Activated CD4-positive, alpha-beta T cell treated with anti-CD3 and anti-CD28 coated beads, Interleukin-2, amount 50 U/mL, for 4 hours (primary cell): ENCODE data around the gene KIF16B.
"Not testable (repeated sequence)": the region's sequence is repeated elsewhere in the genome, so short reads cannot be mapped to it uniquely, and the experiment has no call there.

ENCODE experiments used
- DNase-seq, 2 experiments: peaks; one replicate each; pipeline ENCODE4 v3.0.0-alpha.2; 2020

Gene KIF16B

DNA sequence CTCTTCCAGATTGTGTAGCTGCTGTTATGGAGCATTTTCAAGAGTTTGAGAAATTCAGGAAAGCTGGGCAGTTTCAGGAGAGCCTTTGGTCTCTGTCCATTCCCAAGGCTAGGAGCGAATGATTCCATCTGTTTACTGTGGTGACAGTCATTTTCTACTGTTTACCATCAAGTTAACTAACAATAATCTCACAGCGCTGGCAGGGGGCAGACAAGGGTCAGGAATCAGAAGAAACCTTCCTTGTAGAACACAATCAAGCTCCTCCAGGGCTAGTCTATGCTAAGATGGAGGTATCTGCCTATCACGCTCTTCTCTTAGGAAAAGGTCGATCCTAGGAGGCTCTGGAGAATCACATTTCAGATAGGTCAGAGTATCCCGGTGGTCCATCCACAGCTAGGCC is 293.9 kb downstream of the KIF16B start:
- DNase-seq: no peak

DNA sequence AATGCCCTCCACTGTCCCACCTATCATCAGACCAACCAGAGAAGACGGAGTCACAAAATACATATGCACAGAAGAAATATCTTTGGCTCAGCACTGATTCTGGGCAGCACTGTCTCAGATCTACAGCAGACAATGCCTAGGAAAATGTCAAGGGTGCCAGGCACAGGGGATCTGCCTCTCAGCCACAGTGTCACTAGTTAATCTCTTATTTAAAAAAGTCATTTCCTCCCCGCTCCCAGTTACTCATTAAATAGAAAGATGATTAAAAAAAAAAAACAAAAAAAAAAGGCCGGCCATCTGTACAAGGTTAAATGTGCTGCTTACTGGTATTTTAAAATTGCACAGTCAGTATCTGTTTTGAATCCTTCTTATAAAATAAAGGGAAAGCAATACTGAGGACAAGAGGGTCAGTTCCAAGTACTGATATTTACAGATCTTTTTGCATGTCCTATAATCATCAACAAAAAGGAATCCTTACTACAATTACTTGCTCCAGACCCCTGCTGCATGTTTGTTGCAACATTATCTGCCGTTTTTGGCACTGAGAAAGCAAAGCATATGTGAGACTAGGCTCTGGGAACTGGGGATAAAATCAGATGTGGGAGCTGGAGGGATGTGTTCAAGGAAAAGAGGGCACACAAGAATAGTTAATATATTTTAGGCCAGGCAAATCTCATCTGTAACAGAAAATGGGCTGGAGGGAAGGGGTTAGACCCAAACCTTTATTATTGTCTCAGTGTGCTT is 299.3 kb downstream of the KIF16B start:
- DNase-seq: no peak

DNA sequence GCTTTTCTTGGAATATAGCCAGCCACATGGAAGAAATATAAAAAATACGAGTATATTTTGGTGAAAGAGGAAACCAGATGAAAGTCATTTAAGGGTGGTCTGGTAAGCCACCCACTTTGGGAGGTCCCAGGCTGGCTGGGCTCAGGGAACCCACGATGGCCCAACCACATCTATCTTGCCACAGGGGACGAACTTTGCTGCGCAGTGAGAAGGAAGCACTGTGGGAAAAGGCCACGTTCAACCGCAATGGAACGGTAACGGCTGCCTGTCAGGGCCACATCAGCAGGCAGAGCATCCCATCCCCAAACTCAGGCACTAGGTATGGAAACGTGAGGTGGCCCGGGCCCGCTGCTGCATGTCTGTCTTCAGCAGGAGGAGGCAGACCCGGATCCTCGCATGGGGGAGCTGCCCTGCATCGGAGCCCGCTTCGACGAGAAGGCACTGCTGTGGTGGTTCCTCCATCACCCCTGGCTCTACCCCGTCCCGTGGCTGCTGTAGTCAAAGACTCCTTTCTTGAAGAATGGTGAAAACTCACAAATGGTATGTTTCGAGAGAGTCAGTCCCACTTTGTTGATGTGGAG is 300.4 kb downstream of the KIF16B start:
- DNase-seq: no peak

DNA sequence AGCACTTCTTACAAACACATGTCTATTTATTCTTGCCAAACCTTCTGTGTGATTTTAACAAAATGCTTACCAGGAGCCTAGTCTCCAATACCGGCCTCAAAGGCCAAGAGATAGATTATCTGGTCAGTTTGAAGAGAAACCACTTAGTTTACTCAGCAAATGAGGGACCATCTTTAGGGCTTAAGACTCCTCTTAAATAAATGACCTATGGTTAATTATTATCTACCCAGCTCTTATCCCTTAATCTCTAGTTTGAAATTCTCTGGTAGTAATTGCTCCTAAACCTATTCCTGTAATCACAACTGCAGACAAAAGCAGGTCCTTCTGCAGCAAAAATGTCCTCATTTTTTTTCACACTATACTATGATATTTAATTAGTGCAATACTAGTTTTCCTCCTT is 301.8 kb downstream of the KIF16B start:
- no peak for DNase-seq

DNA sequence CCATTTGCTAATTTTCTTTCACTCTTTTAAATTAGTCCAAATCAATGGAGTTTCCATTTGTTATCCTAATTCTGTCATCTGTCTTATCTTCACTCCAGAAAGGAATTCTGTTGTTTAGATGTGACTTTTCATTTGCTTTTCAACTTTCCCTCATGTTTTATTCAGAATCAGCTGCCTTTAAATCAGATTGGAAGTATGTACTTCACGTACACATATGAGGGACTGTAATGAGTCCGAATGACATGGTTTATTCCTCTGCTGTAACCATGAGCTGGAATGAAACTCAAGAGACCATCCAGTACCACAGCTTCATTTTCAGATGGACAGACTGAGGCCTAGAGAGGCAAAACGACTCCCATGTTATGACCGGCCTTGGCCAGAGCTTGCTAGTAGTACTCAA is 302.3 kb downstream of the KIF16B start:
- DNase-seq: no peak

DNA sequence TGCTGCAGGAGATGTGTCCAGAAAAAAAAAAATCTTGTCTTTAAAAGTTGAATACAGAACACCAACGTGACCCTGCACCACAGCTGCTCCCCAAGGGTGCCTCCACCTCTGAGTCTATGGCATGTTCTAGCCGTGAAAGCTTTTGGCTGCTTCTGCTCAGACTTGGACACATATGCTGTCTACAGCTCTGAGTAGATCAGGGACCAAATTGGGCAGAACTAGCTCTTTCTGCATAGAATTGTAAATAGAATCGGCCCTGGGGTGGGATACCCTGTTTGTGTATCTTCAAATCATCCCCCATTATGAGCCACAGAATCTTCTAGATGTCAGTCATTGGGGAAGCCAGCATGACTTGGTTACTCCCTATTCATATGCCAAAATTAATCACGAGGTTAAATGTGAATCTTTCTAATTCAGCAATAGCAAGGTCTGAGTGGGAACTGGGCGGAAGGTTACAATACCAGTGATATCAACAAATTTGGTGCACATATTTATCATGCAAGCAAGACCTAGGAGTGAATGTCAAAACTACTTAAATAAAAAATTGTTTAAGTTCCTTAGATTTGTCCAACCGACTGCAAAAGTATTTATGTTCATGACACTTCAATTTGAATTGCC is 302.8 kb downstream of the KIF16B start:
- no peak for DNase-seq

DNA sequence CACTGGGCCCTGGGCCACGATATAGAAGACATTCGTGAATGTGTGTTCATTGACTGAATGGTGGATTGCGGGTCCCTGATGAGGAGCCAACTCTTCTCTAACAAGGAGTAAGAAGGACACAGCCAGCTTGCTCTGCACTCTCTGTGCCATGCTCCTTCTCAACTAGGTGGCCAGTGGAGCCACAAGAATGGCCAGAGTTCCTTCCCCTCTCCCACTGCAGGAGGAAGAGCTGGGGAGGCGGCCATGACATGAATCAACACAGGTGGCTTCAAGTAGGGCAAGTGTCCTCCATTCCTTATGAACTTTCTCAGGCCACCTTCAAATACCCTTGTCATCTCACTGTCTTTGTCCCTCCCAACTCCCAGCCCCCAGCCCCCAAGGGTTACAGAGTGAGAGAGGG is 305.7 kb downstream of the KIF16B start:
- DNase-seq: no peak

DNA sequence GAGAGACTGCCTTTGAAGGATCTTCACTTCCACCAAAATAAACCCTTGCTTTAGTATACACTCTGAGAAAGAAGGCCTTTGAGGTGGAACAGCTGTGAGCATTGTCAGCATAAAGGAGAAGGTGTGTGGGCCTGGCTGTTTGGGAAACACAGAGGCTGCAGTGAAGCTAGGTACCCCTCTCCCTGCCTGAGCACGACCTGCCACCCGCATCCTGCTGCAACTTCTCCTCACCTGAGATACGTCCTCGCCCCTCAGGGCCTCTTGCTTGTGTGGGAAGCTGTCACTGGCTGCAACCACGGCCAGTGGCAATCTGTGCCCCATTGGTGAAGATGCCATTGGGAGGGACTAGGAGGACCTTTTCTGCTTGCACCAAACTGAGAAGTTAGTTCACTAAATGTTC is 307.9 kb downstream of the KIF16B start:
- no peak for DNase-seq

DNA sequence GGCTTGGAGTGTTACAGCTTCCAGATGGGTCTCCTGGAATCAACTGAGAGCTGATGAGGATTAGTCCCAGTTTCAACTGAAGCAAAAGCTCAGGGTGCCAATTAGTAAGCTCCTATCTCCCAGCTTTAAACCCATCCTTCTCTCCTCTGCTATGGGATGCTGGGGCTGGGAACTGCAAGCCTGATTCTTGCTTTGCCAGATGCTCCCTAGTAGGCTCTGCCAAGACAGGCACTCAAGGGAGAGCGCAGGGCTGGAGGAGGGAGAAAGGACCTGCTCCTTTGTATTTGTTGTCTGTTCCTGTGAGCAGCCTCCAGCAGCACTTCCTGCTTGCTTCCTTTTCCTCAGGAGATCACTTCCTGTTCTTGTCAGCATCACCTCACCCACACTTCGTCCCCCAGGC is 309.7 kb downstream of the KIF16B start:
- no peak for DNase-seq

DNA sequence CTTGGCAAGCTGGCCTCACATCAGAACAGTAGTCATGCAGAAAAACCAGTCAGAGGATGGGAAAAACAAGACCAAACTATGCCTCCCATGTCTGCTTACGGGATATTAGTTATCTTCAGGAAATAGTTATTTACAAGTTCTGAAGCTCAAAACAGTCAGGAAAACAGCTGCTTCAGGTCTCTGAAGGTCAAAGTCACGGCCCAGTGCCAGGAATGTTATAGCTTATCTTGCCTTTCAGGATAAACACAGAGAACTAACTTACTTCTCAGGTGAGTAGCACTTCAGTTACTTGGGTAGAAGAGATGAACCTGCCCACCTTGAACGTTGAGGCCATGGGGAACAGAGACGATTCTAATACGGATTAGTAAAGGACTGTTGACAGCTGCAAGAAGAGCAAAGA is 310.7 kb downstream of the KIF16B start:
- no peak for DNase-seq

DNA sequence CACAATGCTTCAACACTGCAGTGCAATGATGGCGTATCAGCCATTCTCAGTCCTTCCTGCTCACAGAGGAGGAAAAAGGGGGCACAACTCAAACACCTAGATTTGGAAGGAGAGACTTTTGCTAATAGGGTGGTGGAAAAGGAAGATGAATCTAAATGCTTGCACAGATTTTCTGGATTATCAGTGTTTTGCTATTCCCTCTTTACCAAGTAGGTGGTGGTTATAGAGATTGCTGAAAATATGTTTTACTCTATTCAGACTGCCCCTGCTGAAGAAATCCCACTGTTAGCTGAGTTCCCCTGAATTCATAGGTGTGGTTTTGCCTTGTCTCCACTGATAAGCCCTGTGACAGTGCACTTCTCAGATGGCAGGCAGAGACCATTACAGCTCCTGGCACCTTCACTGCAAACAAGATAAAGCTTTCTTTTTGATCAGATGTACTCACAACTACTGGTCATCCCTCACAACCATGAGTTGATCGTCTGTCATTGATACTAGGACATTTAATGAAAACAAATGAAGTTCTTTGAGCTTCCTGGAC is 311.4 kb downstream of the KIF16B start:
- DNase-seq: no peak

DNA sequence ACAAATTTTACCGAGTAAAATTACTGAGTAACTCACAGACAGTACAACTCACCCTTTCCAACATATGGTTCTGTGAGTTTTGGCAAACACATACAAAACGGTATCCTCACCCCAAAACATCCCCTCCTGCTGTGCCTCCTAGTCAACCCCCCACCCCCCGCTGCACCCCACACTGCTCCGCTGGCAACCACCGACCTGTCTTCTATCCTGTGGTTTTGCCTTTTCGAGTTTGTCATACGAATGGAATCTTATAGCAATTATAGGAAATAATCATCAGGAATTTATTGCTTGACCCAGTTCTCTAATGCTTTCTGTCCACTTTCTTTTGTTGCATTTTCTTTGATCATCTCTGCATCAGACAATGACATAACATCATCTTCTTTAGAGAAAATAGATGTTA is 312.3 kb downstream of the KIF16B start:
- DNase-seq: no peak

DNA sequence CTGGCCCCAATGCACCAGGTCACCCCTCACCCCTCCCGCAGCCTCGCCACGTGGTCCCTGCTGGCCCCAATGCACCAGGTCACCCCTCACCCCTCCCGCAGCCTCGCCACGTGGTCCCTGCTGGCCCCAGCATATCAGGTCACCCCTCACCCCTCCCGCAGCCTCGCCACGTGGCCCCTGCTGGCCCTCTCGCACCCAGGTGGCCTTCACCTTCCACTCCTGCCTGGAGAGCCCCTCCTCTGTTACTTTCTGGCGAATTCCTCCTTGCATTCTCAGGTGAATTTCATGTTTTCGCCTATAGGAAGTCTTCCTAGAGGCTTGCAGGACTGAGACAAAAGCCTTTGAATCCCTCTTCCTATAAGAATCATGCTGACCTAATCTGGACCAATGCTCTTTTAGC is 313.1 kb downstream of the KIF16B start:
- not testable (repeated sequence) for DNase-seq

DNA sequence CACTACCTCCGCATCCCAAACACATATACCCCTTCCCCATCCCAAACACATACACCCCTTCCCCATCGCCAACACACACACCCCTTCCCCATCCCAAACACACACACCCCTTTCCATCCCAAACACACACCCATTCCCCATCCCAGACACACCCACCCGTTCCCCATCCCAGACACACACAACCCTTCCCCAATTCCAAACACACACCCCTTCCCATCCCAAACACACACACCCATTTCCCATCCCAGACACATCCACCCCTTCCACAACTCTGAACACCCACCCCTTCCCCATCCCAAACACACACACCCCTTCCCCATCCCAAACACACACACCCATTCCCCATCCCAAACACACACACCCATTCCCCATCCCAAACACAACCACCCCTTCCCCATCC is 314.5 kb downstream of the KIF16B start:
- no peak for DNase-seq

DNA sequence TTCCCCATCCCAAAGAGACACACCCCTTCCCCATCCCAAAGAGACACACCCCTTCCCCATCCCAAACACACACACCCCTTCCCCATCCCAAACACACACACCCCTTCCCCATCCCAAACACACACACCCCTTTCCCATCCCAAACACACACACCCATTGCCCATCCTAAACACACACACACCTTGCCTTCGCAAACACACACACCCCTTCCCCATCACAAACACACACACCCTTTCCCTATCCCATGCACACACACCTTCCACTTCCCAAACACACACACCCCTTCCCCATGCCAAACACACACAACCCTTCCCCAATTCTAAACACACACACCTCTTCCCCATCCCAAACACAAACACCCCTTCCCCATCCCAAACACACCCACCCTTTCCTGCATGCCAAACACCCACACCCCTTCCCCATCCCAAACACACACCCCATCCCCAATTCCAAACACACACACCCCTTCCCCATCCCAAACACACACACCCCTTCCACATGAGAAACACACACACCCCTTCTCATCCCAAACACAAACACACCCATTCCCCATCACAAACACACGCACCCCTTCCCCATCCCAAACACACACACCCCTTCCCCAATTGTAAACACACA is 315.3 kb downstream of the KIF16B start:
- no peak for DNase-seq

DNA sequence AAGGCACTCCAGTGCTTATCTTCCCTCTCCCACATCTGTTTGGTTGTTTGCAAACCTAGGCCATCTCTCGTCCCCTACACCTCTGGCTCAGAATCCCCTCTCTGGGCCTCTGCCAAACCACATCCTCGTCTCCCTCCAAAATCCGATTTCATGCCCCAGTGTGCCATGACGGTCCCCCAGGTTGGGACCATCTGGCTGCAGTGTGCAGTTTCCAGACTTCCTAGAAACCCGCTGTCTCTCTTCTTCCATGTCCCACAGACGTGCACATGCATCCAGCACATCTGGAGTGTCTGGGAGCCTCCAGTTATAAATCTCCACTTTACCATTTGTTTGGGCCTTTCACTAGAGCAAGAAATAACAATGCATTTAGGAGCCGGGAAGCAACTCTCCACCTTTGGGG is 316.2 kb downstream of the KIF16B start:
- DNase-seq: no peak

DNA sequence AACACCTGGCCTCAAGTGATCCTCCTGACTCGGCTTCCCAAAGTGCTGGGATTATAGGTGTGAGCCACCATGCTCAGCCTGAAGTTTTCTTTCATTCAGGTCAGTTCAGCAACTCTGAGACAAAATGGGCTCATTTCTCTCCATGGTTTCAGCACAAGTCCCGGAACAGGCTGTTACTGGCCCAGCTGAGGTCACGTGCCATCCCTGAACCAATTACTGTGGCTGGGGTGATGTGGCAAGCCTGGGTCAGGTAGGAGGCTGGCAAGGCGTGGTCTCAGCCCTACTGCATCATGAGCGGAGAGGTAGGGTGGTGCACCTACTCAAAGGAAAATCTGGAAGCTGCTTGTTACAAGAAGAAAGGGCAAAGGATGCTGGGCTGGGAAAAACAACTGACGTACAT is 326.4 kb downstream of the KIF16B start:
- no peak for DNase-seq

DNA sequence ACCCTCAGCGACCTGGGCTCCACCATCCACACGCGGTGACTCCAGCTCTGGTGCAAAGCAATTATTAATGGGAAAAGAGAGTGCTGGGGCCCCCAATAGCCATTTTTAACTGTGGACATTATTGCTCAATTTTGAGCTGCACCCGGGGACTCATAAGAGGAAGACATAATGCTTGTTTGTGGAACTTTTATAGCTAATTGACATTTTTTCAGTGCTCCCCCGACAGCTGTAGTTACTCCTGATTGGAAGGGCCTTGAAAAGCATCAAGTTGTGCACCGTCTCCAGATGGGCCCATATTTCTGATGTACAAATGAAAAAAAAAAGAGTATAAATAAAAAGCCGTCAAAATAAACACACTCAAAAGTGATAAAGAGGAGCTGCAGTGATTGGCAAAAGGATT is 327.0 kb downstream of the KIF16B start:
- DNase-seq: no peak

DNA sequence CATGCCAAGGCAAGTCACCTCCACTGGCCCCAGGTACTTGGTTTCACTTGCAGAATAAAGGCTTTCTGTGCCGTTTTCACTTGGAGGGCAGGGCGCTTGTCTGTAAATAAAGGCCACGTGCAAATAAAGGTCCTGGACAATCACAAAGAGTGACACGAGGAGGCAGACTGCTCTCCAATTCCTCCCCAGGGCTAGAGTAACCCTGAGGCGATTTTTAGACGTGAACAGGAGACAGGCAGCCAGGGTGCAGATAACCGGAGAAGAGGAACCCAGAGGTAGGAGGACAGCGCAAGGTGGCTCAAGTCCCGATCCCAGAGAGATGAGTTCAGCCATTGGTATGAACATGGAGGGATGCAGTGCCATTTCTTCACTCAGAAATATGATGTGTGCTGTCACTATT is 327.4 kb downstream of the KIF16B start:
- DNase-seq: no peak

DNA sequence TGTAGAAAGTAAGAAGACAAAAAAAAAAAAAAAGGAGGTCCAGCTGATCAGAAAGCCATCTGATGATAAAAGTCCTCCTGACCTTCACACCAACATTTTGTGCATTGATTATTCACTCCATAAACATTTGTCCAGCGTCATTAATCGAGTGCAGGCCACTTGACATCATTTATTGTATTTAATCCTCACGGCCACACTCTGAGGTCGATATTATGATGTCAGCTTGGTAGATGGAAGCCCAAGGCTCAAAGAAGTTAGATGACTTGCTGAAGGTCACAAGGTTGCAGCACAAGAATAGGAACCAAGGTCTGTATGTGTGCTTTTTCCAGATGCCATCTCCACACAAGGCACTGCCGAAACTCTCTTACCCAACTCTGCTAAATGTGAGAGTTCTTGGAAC is 328.4 kb downstream of the KIF16B start:
- DNase-seq: no peak

DNA sequence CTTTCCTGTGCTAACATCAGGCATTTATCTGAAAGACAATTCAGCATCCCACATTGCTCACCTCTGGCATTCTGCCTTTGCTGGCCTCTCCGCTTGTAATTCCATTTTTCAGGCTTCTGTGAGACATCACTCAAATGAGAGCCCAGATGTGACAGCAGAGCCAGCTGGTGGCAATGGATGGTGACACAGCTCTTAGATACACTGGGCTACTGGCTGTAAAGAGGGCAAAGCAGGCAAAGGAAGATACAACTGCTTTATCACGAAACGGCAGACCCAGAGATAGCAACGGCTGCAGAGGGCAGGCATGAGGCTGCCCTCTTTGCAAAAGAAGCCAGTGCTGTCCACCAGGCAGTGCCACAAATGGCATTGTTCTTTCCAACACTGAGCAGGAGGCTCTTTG is 329.8 kb downstream of the KIF16B start:
- no peak for DNase-seq

DNA sequence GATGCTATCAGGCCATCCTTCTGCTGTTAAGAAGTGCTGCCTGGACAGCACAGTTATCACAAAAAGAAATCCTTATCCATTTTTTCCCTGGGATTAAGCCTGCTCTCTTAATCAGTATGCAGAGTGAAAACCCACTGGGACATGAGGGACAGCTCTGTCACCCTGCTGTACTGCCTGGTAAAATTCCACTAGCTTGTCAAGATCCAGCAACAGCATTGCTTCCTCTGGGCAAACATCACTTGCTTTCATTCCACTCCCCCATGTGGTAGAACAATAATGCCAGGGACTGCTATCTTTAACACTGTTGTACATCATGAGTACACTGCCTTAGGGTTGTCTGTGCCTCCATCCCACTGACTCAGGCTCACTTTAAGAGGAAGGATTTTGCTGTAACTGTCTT is 331.3 kb downstream of the KIF16B start:
- DNase-seq: no peak

DNA sequence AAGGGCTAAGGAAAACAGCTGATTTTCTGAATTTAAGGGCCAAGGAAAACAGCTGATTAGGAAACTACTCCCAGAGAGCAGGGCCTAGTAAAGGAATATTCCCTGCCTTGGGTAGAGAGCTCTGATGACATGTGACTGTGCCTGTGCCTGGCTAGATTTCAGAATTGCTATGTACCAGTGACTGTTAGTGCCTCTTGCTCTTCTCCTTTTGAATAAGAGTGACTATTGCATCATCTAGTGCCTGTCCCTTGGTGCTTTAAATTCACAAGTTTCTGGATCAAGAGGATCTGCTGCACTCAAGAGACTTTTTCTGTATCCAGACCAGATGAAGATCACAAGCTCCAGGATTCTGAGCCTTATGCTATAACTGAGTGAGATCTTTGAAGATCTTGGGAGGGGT is 332.9 kb downstream of the KIF16B start:
- no peak for DNase-seq
